Endothelial cell of umbilical vein (primary cell): ENCODE measurements around the gene TMC6.

Experiments
- CTCF ChIP-seq, 2 donors: IDR thresholded peaks; 1 replicate in 1 of 2; 2 replicates in 1 of 2; pipeline ENCODE4 v1.5.1; 2011; ENCODE audit warnings: low read length in 2 of 2, mild to moderate bottlenecking in 2 of 2, moderate library complexity in 2 of 2, control low read depth in 1 of 2, inconsistent platforms in 1 of 2, low read depth in 1 of 2; ENCODE audit not compliant: insufficient read depth in 1 of 2; ENCODE audit errors: extremely low read depth in 1 of 2
- EZH2 ChIP-seq: IDR thresholded peaks from 2 replicates; pipeline ENCODE4 v1.6.1; 2012; ENCODE audit warnings: borderline replicate concordance, low read depth, mild to moderate bottlenecking, moderate library complexity, low read length, inconsistent platforms; ENCODE audit not compliant: severe bottlenecking
- FOS ChIP-seq: IDR thresholded peaks from 2 replicates; pipeline ENCODE4 v1.6.1; 2011; ENCODE audit warnings: mild to moderate bottlenecking, low read length, moderate library complexity, borderline replicate concordance; ENCODE audit not compliant: insufficient read depth
- GATA2 ChIP-seq: IDR thresholded peaks from 2 replicates; pipeline ENCODE4 v1.7.0; 2011; ENCODE audit warnings: low read depth, mild to moderate bottlenecking, moderate library complexity, mixed read lengths, low read length; ENCODE audit not compliant: insufficient read length, insufficient read depth
- JUN ChIP-seq: IDR thresholded peaks from 2 replicates; pipeline ENCODE4 v1.6.1; 2011; ENCODE audit warnings: borderline replicate concordance, low read depth; ENCODE audit not compliant: insufficient read length, insufficient read depth
- MYC ChIP-seq: IDR thresholded peaks from one replicate; pipeline ENCODE4 v1.6.1; 2011; ENCODE audit warnings: mild to moderate bottlenecking, low read depth, low read length
- POLR2A ChIP-seq: IDR thresholded peaks from 2 replicates; pipeline ENCODE4 v1.6.1; 2012; ENCODE audit warnings: low read depth, mild to moderate bottlenecking, control low read depth, low read length
- POLR2AphosphoS5 ChIP-seq: IDR thresholded peaks from 2 replicates; pipeline ENCODE4 v1.6.1; 2012; ENCODE audit warnings: low read depth, mild to moderate bottlenecking, control low read depth, low read length, moderate library complexity; ENCODE audit not compliant: insufficient read depth
- TF ChIP-seq, protein P1 (sequence below): IDR thresholded peaks from 2 replicates; pipeline ENCODE4 v1.6.1; 2011; ENCODE audit not compliant: insufficient read depth, insufficient read length

- TF ChIP-seq CTCF (IDR thresholded peaks at IDR 0.05; ENCODE audit: extremely low read depth in 1 of 2, insufficient read depth in 1 of 2, low read depth in 1 of 2, low read length in 2 of 2) (no peak), POLR2A (no peak), FOS (no peak), POLR2AphosphoS5 (peak; percentile 18), EZH2 (no peak), JUN (no peak), MYC (no peak), GATA2 (no peak)
- TF ChIP-seq, protein P1, sequence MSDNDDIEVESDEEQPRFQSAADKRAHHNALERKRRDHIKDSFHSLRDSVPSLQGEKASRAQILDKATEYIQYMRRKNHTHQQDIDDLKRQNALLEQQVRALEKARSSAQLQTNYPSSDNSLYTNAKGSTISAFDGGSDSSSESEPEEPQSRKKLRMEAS: no peak
Observed at GRCh38 chr17:78172249-78173051, 43.9 kb upstream of the TMC6 start.
